CD14-positive monocyte (primary cell): ENCODE results near the gene CROCC2. TPM values are rescaled to one million over a fixed set of nuclear protein-coding genes. Genes with fewer than 3 reads are reported as not detected.

Source experiments
- DNase-seq, 3 donors: peaks; one replicate each; pipeline ENCODE4 v3.0.0-alpha.2; 2011 to 2022
- H2AFZ ChIP-seq: 2 replicates; pipeline ENCODE4 v1.6.0; 2012; ENCODE audit warnings: mild to moderate bottlenecking, low read depth, low read length, inconsistent platforms; ENCODE audit not compliant: insufficient read depth, poor library complexity, severe bottlenecking
- H3K27ac ChIP-seq, 2 donors: 1 replicate in 1 of 2; 2 replicates in 1 of 2; pipeline ENCODE4 v1.5.1; 2012 to 2013; ENCODE audit warnings: low read length in 2 of 2, control low read depth in 1 of 2, inconsistent platforms in 1 of 2, low read depth in 1 of 2, mild to moderate bottlenecking in 1 of 2
- H3K27me3 ChIP-seq, 2 donors: one replicate each; pipeline versions ENCODE4 v1.6.0 to v1.6.1; 2011 to 2013; ENCODE audit warnings: low read length in 2 of 2; ENCODE audit not compliant: control insufficient read depth in 2 of 2, insufficient read depth in 2 of 2
- H3K36me3 ChIP-seq, 2 donors: replicated peaks in 1 of 2; 1 replicate in 1 of 2; 2 replicates in 1 of 2; pipeline versions ENCODE4 v1.5.1 to v1.6.1; 2012 to 2013; ENCODE audit warnings: low read length in 2 of 2, control low read depth in 1 of 2, inconsistent platforms in 1 of 2, mild to moderate bottlenecking in 1 of 2; ENCODE audit not compliant: insufficient read depth in 2 of 2, control insufficient read depth in 1 of 2
- H3K4me1 ChIP-seq, 2 donors: 1 replicate in 1 of 2; 2 replicates in 1 of 2; pipeline versions ENCODE4 v1.5.1 to v1.6.1; 2012 to 2013; ENCODE audit warnings: low read length in 2 of 2, control low read depth in 1 of 2, inconsistent platforms in 1 of 2, mild to moderate bottlenecking in 1 of 2, moderate library complexity in 1 of 2; ENCODE audit not compliant: insufficient read depth in 2 of 2, control insufficient read depth in 1 of 2
- H3K4me2 ChIP-seq: replicated peaks from 2 replicates; pipeline ENCODE3; 2012; ENCODE audit warnings: low read length, moderate library complexity, mild to moderate bottlenecking; ENCODE audit not compliant: poor library complexity, severe bottlenecking; ENCODE audit errors: extremely low read depth
- H3K4me3 ChIP-seq, 3 experiments: fragments of 200-600 bp in 1 of 3; sonication (generic) in 1 of 3; replicated peaks in 1 of 3; 1 replicate in 2 of 3; 2 replicates in 1 of 3; pipeline ENCODE4 v1.5.1; 2011 to 2013; ENCODE audit warnings: low read length in 3 of 3, mild to moderate bottlenecking in 3 of 3, control low read depth in 2 of 3, low read depth in 2 of 3, inconsistent platforms in 1 of 3, moderate library complexity in 1 of 3
- H3K79me2 ChIP-seq: 2 replicates; pipeline ENCODE4 v1.6.0; 2012; ENCODE audit warnings: mild to moderate bottlenecking, control low read depth, inconsistent platforms, low read length, moderate library complexity; ENCODE audit not compliant: insufficient read depth
- H3K9ac ChIP-seq: 2 replicates; pipeline ENCODE4 v1.6.0; 2017; ENCODE audit warnings: low read length, mild to moderate bottlenecking; ENCODE audit not compliant: insufficient read depth, poor library complexity, severe bottlenecking
- H3K9me3 ChIP-seq, 2 donors: replicated peaks in 1 of 2; 1 replicate in 1 of 2; 2 replicates in 1 of 2; pipeline versions ENCODE4 v1.5.1 to v1.6.1; 2012 to 2013; ENCODE audit warnings: low read length in 2 of 2, control low read depth in 1 of 2; ENCODE audit not compliant: control insufficient read depth in 1 of 2, insufficient read depth in 1 of 2
- H4K20me1 ChIP-seq: 2 replicates; pipeline ENCODE4 v1.6.0; 2012; ENCODE audit warnings: mild to moderate bottlenecking, low read length, control low read depth, moderate library complexity; ENCODE audit not compliant: insufficient read depth
- H3K27ac Mint-ChIP-seq, 7 donors: one replicate each; pipeline ENCODE4 v1.8.0; 2020; ENCODE audit warnings: mild to moderate bottlenecking in 7 of 7, mixed read lengths in 7 of 7, moderate library complexity in 6 of 7, inconsistent platforms in 2 of 7
- H3K27me3 Mint-ChIP-seq, 3 donors: one replicate each; pipeline ENCODE4 v1.8.0; 2021 to 2022; ENCODE audit warnings: low read depth in 3 of 3, mild to moderate bottlenecking in 3 of 3, mixed read lengths in 3 of 3, moderate library complexity in 3 of 3, inconsistent platforms in 1 of 3
- H3K36me3 Mint-ChIP-seq, 2 donors: one replicate each; pipeline ENCODE4 v1.8.0; 2020; ENCODE audit warnings: mixed read lengths in 2 of 2, inconsistent platforms in 1 of 2, mild to moderate bottlenecking in 1 of 2
- H3K4me1 Mint-ChIP-seq: one replicate; pipeline ENCODE4 v1.8.0; 2020; ENCODE audit warnings: mild to moderate bottlenecking, mixed read lengths
- H3K4me3 Mint-ChIP-seq, 2 donors: one replicate each; pipeline ENCODE4 v1.8.0; 2020; ENCODE audit warnings: mild to moderate bottlenecking in 2 of 2, mixed read lengths in 2 of 2, moderate library complexity in 1 of 2
- H3K9me3 Mint-ChIP-seq, 7 donors: one replicate each; pipeline ENCODE4 v1.8.0; 2020 to 2022; ENCODE audit warnings: mixed read lengths in 7 of 7, mild to moderate bottlenecking in 6 of 7, moderate library complexity in 6 of 7, inconsistent platforms in 2 of 7
- WGBS: methylation state at CpG from one replicate; pipeline ENCODE4 v1.1.5; 2013; ENCODE audit warnings: missing lambda C conversion rate; ENCODE audit not compliant: insufficient coverage; 5-methylcytosine and 5-hydroxymethylcytosine counted together
- intact Hi-C, 2 donors: fragments of 100-400 bp; cut with micrococcal nuclease; formaldehyde crosslinking; loops; one replicate each; pipeline versions ENCODE4 v1.15.0 to v1.15.1; 2023
- polyA plus RNA-seq, 3 donors: library from polyadenylated mRNA; depleted of rRNA in 1 of 3; unstranded in 2 of 3; stranded (reverse) in 1 of 3; fragments of 300-500 nt in 2 of 3; fragments of >200 nt in 1 of 3; fragmentation: Illumina TruSeq in 2 of 3; gene quantifications; 1 replicate in 2 of 3; 2 replicates in 1 of 3; pipeline ENCODE4 v1.2.3, GENCODE V29; 2012 to 2021
- TF ChIP-seq, protein P1 (sequence below): fragments of 200-600 bp; IDR thresholded peaks from one replicate; pipeline ENCODE4 v1.8.0; 2022; ENCODE audit warnings: antibody characterized with exemption, mild to moderate bottlenecking

The CROCC2 gene
- polyA plus RNA-seq, 3 donors: 0.15 TPM; not detected in 2

DNA sequence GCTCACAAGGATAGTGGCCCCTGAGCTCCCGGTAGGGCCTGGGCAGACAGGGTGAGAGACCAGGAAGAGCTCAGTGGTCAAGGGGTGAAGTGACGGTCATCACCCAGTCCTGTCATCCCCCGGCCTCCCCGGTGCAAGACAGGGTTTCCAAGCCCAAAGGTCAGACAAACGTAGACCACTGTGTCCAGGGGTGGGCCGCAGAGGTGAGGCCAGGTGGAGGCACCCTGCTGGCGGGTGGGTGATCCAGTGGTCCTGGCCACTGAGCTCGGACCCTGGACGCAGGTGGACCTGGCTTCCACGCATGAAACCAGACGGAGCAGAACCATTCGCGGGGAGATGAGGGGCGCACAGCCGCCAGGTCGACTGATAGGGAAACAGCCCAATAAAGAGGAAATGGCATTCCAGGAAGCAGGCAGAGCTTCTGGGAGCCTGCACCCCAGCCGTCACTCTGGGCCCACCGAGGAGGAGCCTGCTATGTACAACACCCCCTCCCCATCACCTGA lies 77.9 kb downstream of the CROCC2 start:
- H3K9ac ChIP-seq: no peak overlapping the region
- Mint-ChIP-seq H3K27ac (no peak overlapping the region), H3K4me3 (no peak overlapping the region), H3K27me3 (peaks cover 15 to 30% (median 16%) of the 10 kb centered on the region in 3 donors), H3K36me3 (no peaks in the 10 kb centered on the region), H3K9me3 (peaks cover 0 to 5% (median 2%) of the 10 kb centered on the region in 7 donors), H3K4me1 (peaks cover 7% of the 10 kb centered on the region)
- peaks cover 15% of the 10 kb centered on the region in 2 donors for H3K4me1 ChIP-seq
- no peak overlapping the region for H2AFZ ChIP-seq
- WGBS: 68% methylated on average over 15 of the region's 18 CpGs
- peaks cover 0 to 9% of the 10 kb centered on the region in 2 donors for H3K27me3 ChIP-seq
- no peak overlapping the region for H3K4me2 ChIP-seq
- no peaks in the 10 kb centered on the region for H4K20me1 ChIP-seq
- H3K79me2 ChIP-seq: no peaks in the 10 kb centered on the region
- TF ChIP-seq, protein P1, sequence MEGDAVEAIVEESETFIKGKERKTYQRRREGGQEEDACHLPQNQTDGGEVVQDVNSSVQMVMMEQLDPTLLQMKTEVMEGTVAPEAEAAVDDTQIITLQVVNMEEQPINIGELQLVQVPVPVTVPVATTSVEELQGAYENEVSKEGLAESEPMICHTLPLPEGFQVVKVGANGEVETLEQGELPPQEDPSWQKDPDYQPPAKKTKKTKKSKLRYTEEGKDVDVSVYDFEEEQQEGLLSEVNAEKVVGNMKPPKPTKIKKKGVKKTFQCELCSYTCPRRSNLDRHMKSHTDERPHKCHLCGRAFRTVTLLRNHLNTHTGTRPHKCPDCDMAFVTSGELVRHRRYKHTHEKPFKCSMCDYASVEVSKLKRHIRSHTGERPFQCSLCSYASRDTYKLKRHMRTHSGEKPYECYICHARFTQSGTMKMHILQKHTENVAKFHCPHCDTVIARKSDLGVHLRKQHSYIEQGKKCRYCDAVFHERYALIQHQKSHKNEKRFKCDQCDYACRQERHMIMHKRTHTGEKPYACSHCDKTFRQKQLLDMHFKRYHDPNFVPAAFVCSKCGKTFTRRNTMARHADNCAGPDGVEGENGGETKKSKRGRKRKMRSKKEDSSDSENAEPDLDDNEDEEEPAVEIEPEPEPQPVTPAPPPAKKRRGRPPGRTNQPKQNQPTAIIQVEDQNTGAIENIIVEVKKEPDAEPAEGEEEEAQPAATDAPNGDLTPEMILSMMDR: no peak
- intact Hi-C loops: no loop called here
- no peaks in the 10 kb centered on the region for H3K36me3 ChIP-seq
- no peaks in the 10 kb centered on the region for H3K9me3 ChIP-seq
- no peak for DNase-seq
- no peak overlapping the region for H3K27ac ChIP-seq
- H3K4me3 ChIP-seq: no peak overlapping the region

DNA sequence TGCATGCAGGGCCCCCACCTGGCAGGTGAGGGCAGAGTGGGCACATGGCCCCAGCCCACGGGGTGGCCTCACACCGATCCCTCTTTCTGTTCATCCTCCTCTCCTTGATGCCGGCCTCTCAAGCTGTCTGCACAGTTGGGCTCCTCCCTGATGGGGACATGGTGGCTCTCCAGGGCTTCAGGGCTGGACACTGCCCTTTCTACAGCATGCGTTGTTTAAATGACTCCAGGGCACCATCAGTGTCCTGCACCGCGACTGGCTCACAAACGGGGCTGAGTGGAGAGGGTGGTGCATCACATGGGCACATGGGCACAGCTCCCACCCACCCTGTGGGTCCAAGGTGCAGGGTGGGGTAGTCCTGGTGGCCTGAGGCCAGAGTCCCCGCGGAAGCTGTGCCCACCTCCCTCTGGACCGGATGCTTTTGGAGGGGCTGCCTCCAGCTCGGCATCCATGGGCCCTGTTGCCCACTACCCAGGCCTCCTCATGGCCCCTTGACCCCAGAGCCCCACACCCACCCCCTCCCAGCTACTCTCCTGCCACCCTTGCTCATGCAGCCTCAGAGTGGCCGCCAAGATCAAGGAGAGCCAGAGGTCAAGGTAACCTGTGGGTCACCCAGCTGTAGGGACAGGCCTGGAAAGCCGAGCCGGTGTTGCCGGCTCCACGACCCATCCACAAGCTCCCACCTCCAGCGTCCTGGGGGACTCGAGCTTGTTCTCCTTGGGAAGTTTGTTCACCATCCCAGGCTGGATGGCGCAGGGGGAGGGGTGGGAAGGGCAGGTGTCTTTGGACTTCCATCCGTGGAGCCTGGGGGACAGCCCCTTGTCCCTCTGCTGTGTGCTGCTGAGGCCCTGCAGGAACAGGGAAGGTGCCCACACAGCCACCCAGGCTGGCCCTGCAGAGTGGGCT lies 80.0 kb downstream of the CROCC2 start:
- Histone ChIP-seq H3K9ac (peak overlapping the region; percentile 59), H3K36me3 (no peaks in the 10 kb centered on the region), H3K4me3 (no peak overlapping the region), H3K27ac (no peak overlapping the region), H3K79me2 (no peaks in the 10 kb centered on the region), H2AFZ (peak overlapping the region; percentile 86), H3K4me1 (peaks cover 15% of the 10 kb centered on the region in 2 donors), H3K4me2 (peak overlapping the region; percentile 58), H3K27me3 (peaks cover 0 to 9% of the 10 kb centered on the region in 2 donors), H4K20me1 (no peaks in the 10 kb centered on the region), H3K9me3 (no peaks in the 10 kb centered on the region)
- no peak for DNase-seq
- H3K4me1 Mint-ChIP-seq: peaks cover 7% of the 10 kb centered on the region
- 88% methylated on average over 9 of the region's 20 CpGs for WGBS
- peaks cover 0 to 5% (median 2%) of the 10 kb centered on the region in 7 donors for H3K9me3 Mint-ChIP-seq
- no peak overlapping the region for H3K4me3 Mint-ChIP-seq
- TF ChIP-seq, protein P1: no peak
- peaks cover 15 to 28% (median 15%) of the 10 kb centered on the region in 3 donors for H3K27me3 Mint-ChIP-seq
- H3K36me3 Mint-ChIP-seq: no peaks in the 10 kb centered on the region
- intact Hi-C loops: no loop called here
- peak overlapping the region in 1 of 7 donors; percentile 74 for H3K27ac Mint-ChIP-seq
